Activated T-cell treated with anti-CD3 and anti-CD28 coated beads, Interleukin-2, amount 50 U/mL, for 72 hours (primary cell): ENCODE results near the gene RAD1. TPM values are rescaled to one million over a fixed set of nuclear protein-coding genes. Genes with fewer than 3 reads are reported as not detected.
A peak's percentile ranks its signal among the peaks of the same experiment; 100 is the strongest.

Experiments used
- ATAC-seq, 2 donors: fragments of 150-1000 bp; cut with Tn5 transposase; replicated peaks in 1 of 2; 2 replicates each; pipeline ENCODE4 v1.10.0; 2021; ENCODE audit warnings: moderate library complexity in 2 of 2, mild to moderate bottlenecking in 1 of 2
- DNase-seq, 2 donors: peaks; one replicate each; pipeline ENCODE4 v3.0.0; 2021 to 2022; ENCODE audit warnings: mixed read lengths in 1 of 2
- H3K27ac Mint-ChIP-seq: one replicate; pipeline ENCODE4 v1.8.0; 2022; ENCODE audit warnings: mild to moderate bottlenecking, moderate library complexity, mixed read lengths
- H3K27me3 Mint-ChIP-seq: one replicate; pipeline ENCODE4 v1.8.0; 2022; ENCODE audit warnings: low read depth, mixed read lengths
- H3K36me3 Mint-ChIP-seq, 2 donors: one replicate each; pipeline ENCODE4 v1.8.0; 2022; ENCODE audit warnings: mixed read lengths in 2 of 2, mild to moderate bottlenecking in 1 of 2; ENCODE audit not compliant: insufficient read depth in 2 of 2
- H3K4me1 Mint-ChIP-seq: one replicate; pipeline ENCODE4 v1.8.0; 2022; ENCODE audit warnings: low read depth, mixed read lengths
- H3K4me3 Mint-ChIP-seq, 2 donors: one replicate each; pipeline ENCODE4 v1.8.0; 2022; ENCODE audit warnings: mild to moderate bottlenecking in 2 of 2, mixed read lengths in 2 of 2, moderate library complexity in 2 of 2
- H3K9me3 Mint-ChIP-seq, 2 donors: one replicate each; pipeline ENCODE4 v1.8.0; 2022; ENCODE audit warnings: mixed read lengths in 2 of 2
- total RNA-seq, 2 donors: library from RNA; stranded (reverse); gene quantifications; one replicate each; pipeline ENCODE4 v1.2.3, GENCODE V29; 2022

Gene RAD1
- total RNA-seq: 10 to 100 TPM; 36.8 to 43.8 TPM

DNA sequence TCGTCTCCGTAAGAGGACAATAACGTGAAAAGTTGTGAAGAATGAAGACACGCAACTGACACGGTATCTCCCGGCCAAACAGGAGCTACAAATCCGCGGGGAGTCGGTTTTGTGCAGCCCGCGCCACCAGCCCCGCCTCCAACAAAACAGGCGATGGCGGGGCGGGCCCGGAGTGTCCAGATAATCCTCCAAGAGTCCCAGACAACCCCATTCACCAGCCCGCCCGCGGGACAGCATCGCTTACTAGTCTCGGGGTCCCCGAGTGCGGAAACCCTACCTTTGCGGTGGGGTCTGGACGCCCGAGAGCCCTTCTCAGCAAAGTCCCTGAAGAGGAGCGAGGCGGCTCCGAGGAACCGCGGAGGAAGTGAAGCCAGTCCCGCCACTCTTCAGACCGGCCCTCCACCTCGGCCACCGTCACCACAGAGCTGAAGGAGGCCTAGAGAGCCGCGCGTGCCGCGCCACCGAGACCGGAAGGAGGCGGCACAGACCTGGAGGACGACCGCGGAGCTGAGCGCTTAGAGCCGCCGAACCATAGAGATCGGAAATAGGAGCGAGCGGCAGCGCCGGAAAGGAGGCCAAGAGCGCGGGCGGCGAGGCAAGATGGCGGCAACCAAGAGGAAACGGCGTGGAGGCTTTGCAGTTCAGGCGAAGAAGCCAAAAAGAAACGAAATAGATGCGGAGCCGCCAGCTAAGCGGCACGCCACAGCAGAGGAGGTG is at the start of gene RAD1, which contains the start of gene BRIX1:
RAD1 (minus strand) TSS at position 366 of the 717 bp plus-strand sequence. CDS start 612 bp downstream, outside the sequence.
BRIX1 (plus strand) TSS at position 573 of the 717 bp plus-strand sequence; CDS start at position 601, 28 bp downstream.
- Mint-ChIP-seq H3K27ac (peak within 1 kb of the TSS; percentile 91), H3K4me3 (no peak within 1 kb of the TSS), H3K4me1 (peaks cover 31% of the 10 kb centered on the region), H3K36me3 (peaks cover 7 to 27% of the 10 kb centered on the region in 2 donors), H3K9me3 (no peaks in the 10 kb centered on the region), H3K27me3 (no peaks in the 10 kb centered on the region)
- ATAC-seq (peak; percentile 99), DNase-seq (peak; percentile 95 to 97)

DNA sequence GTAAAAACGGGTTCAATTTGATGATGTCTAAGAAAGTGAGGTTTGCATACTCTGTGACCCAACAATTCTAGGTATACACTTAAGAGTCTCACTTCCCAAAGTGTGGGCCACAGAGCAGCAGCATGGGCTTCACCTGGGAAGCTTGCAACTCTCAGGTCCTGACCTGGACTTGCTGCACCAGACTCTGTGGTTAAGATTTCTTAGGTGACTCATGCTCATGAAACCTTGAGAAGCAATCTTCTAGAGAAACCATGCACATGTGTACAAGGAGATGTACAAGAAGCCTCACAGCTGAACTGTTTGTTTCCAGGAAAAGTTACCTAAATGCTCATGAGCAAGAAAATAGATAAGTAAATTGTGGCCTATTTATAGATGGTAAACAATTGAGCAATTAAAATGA is 44.0 kb upstream of the RAD1 start:
- ATAC-seq: peak; percentile 84 to 91
- H3K27ac Mint-ChIP-seq: peak overlapping the region; percentile 84
- DNase-seq: peak; percentile 14 to 24
- no peaks in the 10 kb centered on the region for H3K27me3 Mint-ChIP-seq
- H3K4me3 Mint-ChIP-seq: peak overlapping the region; percentile 18 to 54
- H3K36me3 Mint-ChIP-seq: peaks cover 2 to 5% of the 10 kb centered on the region in 2 donors
- peaks cover 17% of the 10 kb centered on the region for H3K4me1 Mint-ChIP-seq
- no peaks in the 10 kb centered on the region for H3K9me3 Mint-ChIP-seq

DNA sequence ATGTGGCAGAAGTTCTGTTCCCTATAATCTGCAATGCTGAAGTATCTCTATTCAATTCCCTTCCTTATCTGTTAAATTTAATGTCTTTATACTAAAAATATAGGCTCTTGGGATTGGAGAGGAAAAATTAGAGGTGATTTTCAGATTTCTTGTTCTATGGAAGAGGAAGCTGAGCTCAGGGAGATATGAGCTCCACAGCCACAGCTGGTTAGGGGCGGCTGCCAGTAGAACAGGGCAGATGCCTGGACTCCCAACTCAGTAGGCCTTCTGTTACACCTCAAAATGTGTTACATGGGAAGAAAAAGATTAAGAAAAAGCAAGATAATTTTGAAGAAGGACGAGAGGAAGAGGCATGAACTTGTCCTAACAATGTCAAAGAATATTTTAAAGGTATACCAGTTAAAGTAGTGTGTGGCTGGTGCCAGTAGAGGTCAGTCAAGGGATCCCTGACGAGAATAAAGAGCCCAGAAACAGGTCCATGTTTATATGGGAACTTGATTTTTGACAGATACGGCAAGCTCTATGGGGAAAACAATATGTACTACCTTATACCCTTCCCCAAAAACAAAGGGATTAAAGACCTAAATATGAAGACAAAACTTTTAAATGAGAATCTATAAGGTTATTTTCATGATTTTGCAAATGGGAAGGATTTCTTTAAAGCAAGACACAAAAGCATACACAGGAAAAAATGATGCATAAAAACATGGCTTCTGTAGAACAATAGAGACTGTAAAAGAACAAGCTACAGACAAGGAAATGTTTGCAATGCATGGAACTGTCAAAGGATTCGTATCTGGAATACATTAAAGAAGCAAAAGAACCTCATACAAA is 42.8 kb upstream of the RAD1 start:
- H3K4me1 Mint-ChIP-seq: peaks cover 17% of the 10 kb centered on the region
- H3K4me3 Mint-ChIP-seq: no peak overlapping the region
- no peaks in the 10 kb centered on the region for H3K9me3 Mint-ChIP-seq
- DNase-seq (no peak), ATAC-seq (peak; percentile 52)
- H3K27ac Mint-ChIP-seq: peak overlapping the region; percentile 41
- H3K27me3 Mint-ChIP-seq: no peaks in the 10 kb centered on the region
- H3K36me3 Mint-ChIP-seq: peaks cover 2 to 9% of the 10 kb centered on the region in 2 donors

DNA sequence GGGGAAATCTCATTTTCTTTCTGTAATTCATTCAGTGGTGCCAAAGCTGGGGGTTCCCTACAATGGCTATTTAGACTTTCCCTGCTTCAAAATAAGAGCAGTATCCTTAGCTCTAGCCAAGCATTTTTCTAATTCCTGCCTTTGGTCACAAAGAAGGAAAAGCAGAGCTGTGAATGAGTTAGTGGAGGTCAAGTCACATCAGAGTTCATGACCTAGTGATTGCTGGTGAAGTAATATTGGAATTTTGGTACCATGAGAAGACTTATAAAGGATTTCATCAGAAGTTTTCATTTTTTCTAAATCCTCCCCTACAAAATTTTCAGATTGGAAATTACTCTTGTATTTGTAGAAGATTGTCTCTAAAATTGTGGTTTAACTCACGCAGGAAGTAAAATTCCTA is 42.0 kb upstream of the RAD1 start:
- peaks cover 2 to 11% of the 10 kb centered on the region in 2 donors for H3K36me3 Mint-ChIP-seq
- H3K27ac Mint-ChIP-seq: no peak overlapping the region
- ATAC-seq: no peak
- H3K4me1 Mint-ChIP-seq: peaks cover 17% of the 10 kb centered on the region
- no peaks in the 10 kb centered on the region for H3K9me3 Mint-ChIP-seq
- H3K4me3 Mint-ChIP-seq: no peak overlapping the region
- no peaks in the 10 kb centered on the region for H3K27me3 Mint-ChIP-seq
- no peak for DNase-seq

DNA sequence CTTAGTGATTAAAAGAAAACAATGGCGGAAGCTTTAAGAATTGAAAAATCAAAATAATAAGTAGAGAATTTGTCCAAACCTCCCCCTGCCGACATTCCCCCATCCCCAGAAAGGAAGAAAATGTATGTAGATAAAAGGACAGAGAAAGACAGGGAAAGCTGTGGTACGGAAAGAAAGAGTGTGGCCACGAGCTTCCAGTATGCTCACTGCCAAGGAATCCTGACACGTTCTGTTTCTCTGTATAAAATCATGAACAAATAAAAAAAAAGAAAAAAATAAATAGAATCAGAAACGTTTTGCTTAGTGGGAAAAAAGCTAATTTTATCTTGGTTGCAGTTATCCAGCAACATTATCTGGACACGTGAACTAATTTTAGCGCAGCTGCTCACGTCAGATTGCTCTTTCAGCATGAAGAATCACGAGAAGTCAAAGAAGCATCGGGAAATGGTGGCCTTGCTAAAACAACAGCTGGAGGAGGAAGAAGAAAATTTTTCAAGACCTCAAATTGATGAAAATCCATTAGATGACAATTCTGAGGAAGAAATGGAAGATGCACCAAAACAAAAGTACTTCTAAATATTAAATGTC is 29.2 kb upstream of the RAD1 start:
- no peak overlapping the region for H3K27ac Mint-ChIP-seq
- DNase-seq: no peak
- H3K36me3 Mint-ChIP-seq: peaks cover 7 to 22% of the 10 kb centered on the region in 2 donors
- no peaks in the 10 kb centered on the region for H3K4me1 Mint-ChIP-seq
- no peaks in the 10 kb centered on the region for H3K9me3 Mint-ChIP-seq
- no peaks in the 10 kb centered on the region for H3K27me3 Mint-ChIP-seq
- no peak overlapping the region for H3K4me3 Mint-ChIP-seq
- ATAC-seq: no peak

- DNase-seq (no peak), ATAC-seq (no peak)
- no peaks in the 10 kb centered on the region for H3K9me3 Mint-ChIP-seq
- H3K4me3 Mint-ChIP-seq: no peak overlapping the region
- no peaks in the 10 kb centered on the region for H3K27me3 Mint-ChIP-seq
- peaks cover 7 to 21% of the 10 kb centered on the region in 2 donors for H3K36me3 Mint-ChIP-seq
- peak overlapping the region; percentile 69 for H3K27ac Mint-ChIP-seq
- H3K4me1 Mint-ChIP-seq: no peaks in the 10 kb centered on the region
Observed at GRCh38 chr5:34944044-34944443, 28.7 kb upstream of the RAD1 start.

DNA sequence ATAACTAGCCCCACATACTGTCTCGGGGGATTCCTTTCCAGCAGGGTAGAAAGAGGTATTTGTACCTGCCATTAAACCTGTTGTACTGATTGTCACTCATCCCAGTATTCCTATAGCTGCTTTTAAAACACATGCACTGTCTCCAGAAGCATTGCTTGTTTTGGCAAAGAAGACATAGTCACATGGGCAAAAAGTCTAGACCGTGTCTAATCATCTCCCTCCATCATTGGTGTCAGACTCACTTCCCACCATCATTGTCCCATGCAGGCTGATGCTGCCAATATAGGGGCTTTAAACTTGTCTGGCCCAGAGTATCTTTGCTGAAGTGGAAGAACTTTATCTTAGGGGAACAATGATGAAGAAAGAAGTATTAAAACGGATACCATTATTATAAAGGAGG is 26.6 kb upstream of the RAD1 start:
- no peak overlapping the region for H3K27ac Mint-ChIP-seq
- ATAC-seq: no peak

DNA sequence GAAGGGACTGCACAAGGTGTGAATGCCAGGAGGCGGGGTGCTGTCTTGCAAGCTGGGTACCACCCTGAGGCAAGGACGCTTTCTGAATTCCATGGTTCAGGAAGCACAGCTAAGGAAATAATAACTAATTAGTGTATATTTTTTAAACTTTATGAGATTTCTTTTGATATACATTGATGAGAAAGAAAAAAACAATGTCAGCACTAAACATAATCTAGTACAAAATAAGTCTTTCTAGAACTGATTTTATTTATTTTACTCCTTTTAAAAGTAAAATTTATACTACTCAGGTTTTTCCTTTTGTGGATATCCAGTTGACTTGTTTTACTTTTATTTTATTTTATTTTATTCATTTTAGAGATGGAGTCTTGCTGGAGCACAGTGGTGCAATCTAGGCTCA is 17.6 kb upstream of the RAD1 start:
- H3K9me3 Mint-ChIP-seq: no peaks in the 10 kb centered on the region
- H3K27ac Mint-ChIP-seq: no peak overlapping the region
- ATAC-seq (no peak), DNase-seq (no peak)
- H3K36me3 Mint-ChIP-seq: peaks cover 10 to 27% of the 10 kb centered on the region in 2 donors
- no peaks in the 10 kb centered on the region for H3K27me3 Mint-ChIP-seq
- H3K4me3 Mint-ChIP-seq: no peak overlapping the region
- peaks cover 30% of the 10 kb centered on the region for H3K4me1 Mint-ChIP-seq

More for the DNA sequence above, 26.6 kb upstream of the RAD1 start:
- DNase-seq: no peak
- Mint-ChIP-seq H3K36me3 (peaks cover 14 to 26% of the 10 kb centered on the region in 2 donors), H3K4me1 (no peaks in the 10 kb centered on the region), H3K9me3 (no peaks in the 10 kb centered on the region), H3K4me3 (no peak overlapping the region), H3K27me3 (no peaks in the 10 kb centered on the region)

DNA sequence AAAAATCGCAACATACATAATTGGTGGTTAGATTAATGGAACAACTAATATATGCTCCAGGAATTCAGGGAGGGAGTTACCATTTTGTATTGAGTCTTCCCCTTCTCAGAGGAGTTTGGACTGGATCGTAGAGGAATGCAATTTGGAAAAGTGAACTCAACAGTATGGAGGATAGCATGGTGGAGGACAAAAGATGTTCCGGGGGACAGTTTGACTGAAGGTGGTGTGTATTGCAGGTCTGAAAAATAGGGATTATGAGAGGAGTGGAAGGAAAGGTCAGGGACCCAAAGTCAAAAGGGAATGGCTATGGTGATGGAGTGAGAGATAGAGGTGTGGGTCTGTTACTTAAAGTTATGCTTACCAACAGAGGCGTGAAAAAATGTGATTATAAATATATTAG is 15.6 kb upstream of the RAD1 start:
- ATAC-seq (no peak), DNase-seq (no peak)
- Mint-ChIP-seq H3K9me3 (no peaks in the 10 kb centered on the region), H3K27me3 (no peaks in the 10 kb centered on the region), H3K4me3 (peak overlapping the region; percentile 82 to 97), H3K36me3 (peaks cover 10 to 25% of the 10 kb centered on the region in 2 donors), H3K4me1 (peaks cover 30% of the 10 kb centered on the region), H3K27ac (peak overlapping the region; percentile 68)

DNA sequence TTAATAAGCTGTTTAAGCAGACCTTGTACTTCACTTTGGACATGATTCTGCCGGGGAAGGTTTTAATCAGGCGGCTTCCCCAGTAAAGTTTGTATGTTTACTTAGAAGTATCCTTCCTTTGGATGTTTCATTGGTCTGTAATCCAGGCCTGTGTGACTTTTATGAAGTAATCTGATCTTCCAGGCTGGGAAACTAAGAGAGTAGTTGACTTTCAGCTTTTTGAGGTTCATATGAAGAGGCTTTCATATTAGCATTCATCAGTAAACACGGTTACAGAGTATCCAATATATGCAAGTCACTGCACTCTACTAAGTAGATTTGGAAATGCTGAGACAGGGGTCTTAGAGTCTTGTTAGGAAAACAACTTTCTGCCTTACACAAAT is 15.1 kb upstream of the RAD1 start:
- H3K27ac Mint-ChIP-seq: peak overlapping the region; percentile 68
- DNase-seq (no peak), ATAC-seq (no peak)
- no peaks in the 10 kb centered on the region for H3K9me3 Mint-ChIP-seq
- H3K4me1 Mint-ChIP-seq: peaks cover 30% of the 10 kb centered on the region
- peak overlapping the region; percentile 82 to 97 for H3K4me3 Mint-ChIP-seq
- H3K36me3 Mint-ChIP-seq: peaks cover 10 to 27% of the 10 kb centered on the region in 2 donors
- H3K27me3 Mint-ChIP-seq: no peaks in the 10 kb centered on the region

- DNase-seq (peak; percentile 86 to 90), ATAC-seq (peak; percentile 80 to 82)
- Mint-ChIP-seq H3K36me3 (peaks cover 12 to 30% of the 10 kb centered on the region in 2 donors), H3K27me3 (no peaks in the 10 kb centered on the region), H3K27ac (peak overlapping the region; percentile 68), H3K4me1 (peaks cover 30% of the 10 kb centered on the region), H3K9me3 (no peaks in the 10 kb centered on the region), H3K4me3 (peak overlapping the region; percentile 82 to 97)
Observed at GRCh38 chr5:34929720-34930461, 14.6 kb upstream of the RAD1 start.

- Mint-ChIP-seq H3K36me3 (peaks cover 12 to 32% of the 10 kb centered on the region in 2 donors), H3K27ac (peak within 1 kb of the TSS; percentile 68), H3K4me1 (peaks cover 36% of the 10 kb centered on the region), H3K4me3 (peak within 1 kb of the TSS; percentile 87 to 97), H3K9me3 (no peaks in the 10 kb centered on the region), H3K27me3 (no peaks in the 10 kb centered on the region)
- DNase-seq (peak; percentile 99), ATAC-seq (peak; percentile 89 to 90)
Observed at GRCh38 chr5:34929134-34929719, 13.9 kb upstream of the RAD1 start, which contains the start of gene DNAJC21. Gene DNAJC21 (plus strand): TSS chr5:34929559. CDS start chr5:34929820, 261 bp downstream.
